ENCODE measurements around the gene GP9. TPM values are rescaled to one million over a fixed set of nuclear protein-coding genes. Genes with fewer than 3 reads are reported as not detected.

The GP9 gene
- total and polyA plus RNA-seq, 9 of the 15 experiments (the other 6 are each of a cell fraction or from before 2014, with no cell fraction given) = not detected

GRCh38 chr3:129054605-129055104 is 5.9 kb upstream of the GP9 start (continued):
- TF ChIP-seq ARID4B (CRISPR knock-in tag; IDR thresholded peaks at IDR 0.05) (no peak), ATF3 (IDR thresholded peaks at IDR 0.05) (peak; percentile 6; the same call in 1 of the 2 replicates), ATF3 (CRISPR knock-in tag; conservative IDR thresholded peaks at IDR 0.05) (peak; percentile 42; the same call in 1 of the 2 replicates), TEAD4 (IDR thresholded peaks at IDR 0.05; ENCODE audit: low read length) (peak; percentile 98), TEAD4 (CRISPR knock-in tag; IDR thresholded peaks at IDR 0.05; ENCODE audit: borderline replicate concordance) (no peak), PHF20 (IDR thresholded peaks at IDR 0.05; ENCODE audit: partially characterized antibody) (no peak), CHD7 (IDR thresholded peaks at IDR 0.05; ENCODE audit: low read depth, low read length) (no peak), LEF1 (IDR thresholded peaks at IDR 0.05) (peak; percentile 92), HOXB6 (CRISPR knock-in tag; IDR thresholded peaks at IDR 0.05; ENCODE audit: borderline replicate concordance) (no peak)
